Activated CD4-positive, alpha-beta T cell treated with anti-CD3 and anti-CD28 coated beads for 24 hours (primary cell): ENCODE data around the gene SPATA7.
"Not testable (repeated sequence)": the region's sequence is repeated elsewhere in the genome, so short reads cannot be mapped to it uniquely, and the experiment has no call there.

Experiments used
- DNase-seq, 2 donors: peaks; one replicate each; pipeline ENCODE4 v3.0.0-alpha.2; 2020; ENCODE audit warnings: low read depth in 2 of 2

Gene SPATA7, protein sequence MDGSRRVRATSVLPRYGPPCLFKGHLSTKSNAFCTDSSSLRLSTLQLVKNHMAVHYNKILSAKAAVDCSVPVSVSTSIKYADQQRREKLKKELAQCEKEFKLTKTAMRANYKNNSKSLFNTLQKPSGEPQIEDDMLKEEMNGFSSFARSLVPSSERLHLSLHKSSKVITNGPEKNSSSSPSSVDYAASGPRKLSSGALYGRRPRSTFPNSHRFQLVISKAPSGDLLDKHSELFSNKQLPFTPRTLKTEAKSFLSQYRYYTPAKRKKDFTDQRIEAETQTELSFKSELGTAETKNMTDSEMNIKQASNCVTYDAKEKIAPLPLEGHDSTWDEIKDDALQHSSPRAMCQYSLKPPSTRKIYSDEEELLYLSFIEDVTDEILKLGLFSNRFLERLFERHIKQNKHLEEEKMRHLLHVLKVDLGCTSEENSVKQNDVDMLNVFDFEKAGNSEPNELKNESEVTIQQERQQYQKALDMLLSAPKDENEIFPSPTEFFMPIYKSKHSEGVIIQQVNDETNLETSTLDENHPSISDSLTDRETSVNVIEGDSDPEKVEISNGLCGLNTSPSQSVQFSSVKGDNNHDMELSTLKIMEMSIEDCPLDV

GRCh38 chr14:88385212-88386101 lies at the start of gene SPATA7:
SPATA7 (plus strand) TSS chr14:88385657; CDS start chr14:88385819, 162 bp downstream.
- DNase-seq, result peak; percentile 63 to 81

- DNase-seq, result no peak
Measured at GRCh38 chr14:88340357-88340756, 45.1 kb upstream of the SPATA7 start.

GRCh38 chr14:88342980-88343379 lies 42.5 kb upstream of the SPATA7 start:
- DNase-seq, result no peak

DNA sequence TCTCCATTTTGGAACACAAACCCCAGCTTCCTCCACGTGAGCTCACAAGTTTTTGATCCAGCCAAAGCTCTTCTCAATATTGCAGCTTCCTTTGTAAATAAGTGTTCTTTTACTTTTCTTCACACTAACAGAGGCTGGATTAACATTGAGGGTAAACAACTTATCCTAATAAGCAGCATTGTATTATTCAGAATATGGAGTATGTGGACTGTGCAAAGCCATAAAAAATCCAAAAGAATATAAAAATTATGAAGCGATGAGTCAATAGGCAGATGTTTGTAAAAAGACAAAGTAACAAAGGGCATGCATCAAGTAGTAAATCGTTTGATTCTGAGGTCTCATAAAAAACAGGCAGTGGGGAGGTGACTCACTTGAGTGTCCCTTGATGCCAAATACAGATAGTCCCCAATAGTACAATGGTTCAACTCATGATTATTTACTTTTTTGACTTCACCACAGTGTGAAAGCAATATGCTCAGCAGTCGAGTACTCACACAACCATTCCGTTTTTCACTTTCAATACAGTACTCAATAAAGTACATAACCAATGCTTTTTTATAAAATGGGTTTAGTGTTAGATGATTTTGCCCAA lies 39.3 kb upstream of the SPATA7 start:
- DNase-seq, result no peak

GRCh38 chr14:88348546-88348945 lies 36.9 kb upstream of the SPATA7 start:
- DNase-seq, result no peak

GRCh38 chr14:88351966-88352691 lies 33.3 kb upstream of the SPATA7 start:
- DNase-seq, result no peak

- no peak for DNase-seq
Measured at GRCh38 chr14:88352698-88353097, 32.8 kb upstream of the SPATA7 start.

DNA sequence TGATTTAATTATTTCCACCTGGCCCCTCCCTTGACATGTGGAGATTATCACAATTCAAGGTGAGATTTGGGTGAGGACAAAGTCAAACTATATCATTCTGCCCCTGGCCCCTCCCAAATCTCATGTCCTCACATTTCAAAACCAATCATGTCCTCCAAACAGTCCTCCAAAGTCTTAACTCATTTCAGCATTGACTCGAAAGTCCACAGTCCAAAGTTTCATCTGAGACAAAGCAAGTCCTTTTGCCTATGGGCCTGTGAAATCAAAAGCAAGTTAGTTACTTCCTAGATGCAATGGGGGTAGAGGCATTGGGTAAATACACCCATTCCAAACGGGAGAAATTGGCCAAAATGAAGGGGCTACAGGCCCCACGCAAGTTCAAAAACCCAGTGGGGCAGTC lies 31.1 kb upstream of the SPATA7 start:
- no peak for DNase-seq

DNA sequence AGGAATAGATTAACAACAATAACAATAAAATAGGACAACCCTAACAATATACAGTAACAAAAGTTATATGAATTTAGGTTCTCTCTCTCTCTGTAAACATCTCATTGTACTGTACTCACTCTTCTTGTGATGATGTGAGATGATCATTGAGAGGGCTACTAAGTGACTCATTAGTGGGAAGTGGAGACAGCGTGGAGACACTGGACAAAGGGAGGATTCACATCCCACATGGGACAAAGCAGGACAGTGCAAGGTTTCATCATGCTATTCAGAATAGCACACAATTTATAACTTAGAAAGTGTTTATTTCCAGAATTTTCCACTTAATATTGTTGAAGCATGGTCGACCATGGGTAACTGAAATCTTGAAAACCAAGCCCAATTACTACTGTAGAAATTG lies 26.0 kb upstream of the SPATA7 start:
- no peak for DNase-seq

- no peak for DNase-seq
Measured at GRCh38 chr14:88363644-88364043, 21.8 kb upstream of the SPATA7 start.

DNA sequence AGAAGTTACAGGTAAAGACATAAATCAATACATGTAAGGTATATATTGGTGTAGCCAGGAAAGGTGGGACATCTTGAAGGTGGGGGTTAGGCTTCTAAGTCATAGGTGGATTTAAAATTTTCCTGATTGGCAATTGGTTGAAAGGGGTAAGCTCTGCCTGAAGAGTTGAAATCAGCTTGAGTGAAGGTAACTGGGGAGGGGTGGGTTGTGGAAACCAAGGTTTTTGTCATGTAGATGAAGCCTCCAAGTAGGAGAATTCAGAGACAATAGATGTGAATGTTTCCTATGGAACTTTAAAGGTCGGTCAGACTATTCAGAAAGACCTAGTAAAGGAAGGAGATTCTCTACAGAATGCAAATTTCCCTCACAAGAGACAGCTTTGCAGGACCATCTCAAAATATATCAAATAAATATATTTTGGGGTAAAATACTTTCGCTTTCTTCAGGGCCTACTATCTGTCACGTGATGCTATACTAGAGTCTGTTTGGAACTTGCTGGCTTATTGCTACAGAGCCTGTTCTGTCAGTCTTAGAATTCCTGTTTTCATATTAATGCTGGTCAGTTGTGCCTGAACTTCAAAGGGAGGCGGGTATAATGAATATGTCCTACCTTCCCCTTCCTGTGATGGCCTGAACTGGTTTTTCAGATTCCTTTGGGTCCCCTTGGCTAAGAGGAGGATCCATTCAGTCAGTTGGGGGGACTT lies 20.6 kb upstream of the SPATA7 start:
- no peak for DNase-seq

- no peak for DNase-seq
Measured at GRCh38 chr14:88369496-88369895, 16.0 kb upstream of the SPATA7 start.

DNA sequence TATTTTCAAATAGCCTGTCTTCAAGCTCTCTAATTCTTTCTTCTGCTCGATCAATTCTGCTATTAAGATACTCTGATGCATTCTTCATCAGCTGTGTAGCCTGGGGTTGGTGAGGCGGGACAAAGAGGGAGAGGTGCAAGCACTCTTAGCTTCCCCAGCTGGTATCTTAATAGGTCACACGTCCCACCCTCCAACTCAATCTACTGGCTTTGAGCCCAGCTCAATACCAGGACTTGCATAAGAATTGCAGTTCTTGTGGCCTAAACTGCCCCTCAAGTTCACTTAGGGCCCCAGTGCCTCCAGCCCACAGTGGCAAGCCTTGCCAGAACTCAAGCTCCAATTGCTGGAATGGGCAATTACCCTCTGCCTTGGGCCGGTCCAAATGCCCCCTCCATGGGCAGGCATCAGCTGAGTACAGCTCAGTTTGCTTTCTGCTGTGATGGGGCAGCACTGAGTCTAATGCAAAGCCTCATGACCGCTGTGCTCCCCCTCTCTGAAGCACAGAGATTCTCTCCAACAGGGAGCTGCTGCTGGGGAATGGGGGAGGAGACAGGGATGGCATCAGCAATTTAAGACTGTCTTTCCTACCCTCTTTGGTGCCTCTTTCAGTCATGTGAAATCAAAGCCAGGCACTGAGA lies 5.6 kb upstream of the SPATA7 start:
- DNase-seq, result no peak

DNA sequence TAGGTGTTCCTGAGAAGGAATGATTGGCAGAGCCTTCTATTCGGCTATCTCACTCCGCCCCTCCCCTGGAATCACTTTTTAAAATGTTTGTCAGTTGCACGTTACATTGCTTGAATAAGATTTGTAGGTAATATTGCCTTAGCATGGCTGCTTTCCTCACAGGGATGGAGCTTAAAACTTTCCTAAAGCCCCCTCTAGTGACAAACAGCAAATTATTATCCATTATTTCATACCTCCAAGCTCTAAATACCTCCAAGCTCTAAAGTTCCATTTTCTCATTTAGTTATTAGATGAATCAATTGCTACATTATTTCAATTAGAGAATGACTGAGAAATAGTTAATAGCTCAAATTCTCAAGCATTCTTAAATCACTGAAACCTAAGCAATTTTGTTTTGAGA lies 5.1 kb upstream of the SPATA7 start:
- DNase-seq, result no peak

GRCh38 chr14:88381634-88382033 lies 3.8 kb upstream of the SPATA7 start:
- DNase-seq, result not testable (repeated sequence)

GRCh38 chr14:88384718-88385117 lies 739 bp upstream of the SPATA7 start:
- no peak for DNase-seq

GRCh38 chr14:88386256-88386794 lies 868 bp downstream of the SPATA7 start:
- DNase-seq, result no peak

GRCh38 chr14:88388741-88389282 lies 3.4 kb downstream of the SPATA7 start:
- no peak for DNase-seq

- DNase-seq, result no peak
Measured at GRCh38 chr14:88392609-88393008, 7.2 kb downstream of the SPATA7 start.

- no peak for DNase-seq
Measured at GRCh38 chr14:88411039-88411438, 25.6 kb downstream of the SPATA7 start.
